ENCODE results near the gene ZSCAN10. TPM values are rescaled to one million over a fixed set of nuclear protein-coding genes. Genes with fewer than 3 reads are reported as not detected.

Gene ZSCAN10
- total and polyA plus RNA-seq, 9 of the 15 experiments (the other 6 are each of a cell fraction or from before 2014, with no cell fraction given), result 0.22 TPM; not detected in 8

DNA sequence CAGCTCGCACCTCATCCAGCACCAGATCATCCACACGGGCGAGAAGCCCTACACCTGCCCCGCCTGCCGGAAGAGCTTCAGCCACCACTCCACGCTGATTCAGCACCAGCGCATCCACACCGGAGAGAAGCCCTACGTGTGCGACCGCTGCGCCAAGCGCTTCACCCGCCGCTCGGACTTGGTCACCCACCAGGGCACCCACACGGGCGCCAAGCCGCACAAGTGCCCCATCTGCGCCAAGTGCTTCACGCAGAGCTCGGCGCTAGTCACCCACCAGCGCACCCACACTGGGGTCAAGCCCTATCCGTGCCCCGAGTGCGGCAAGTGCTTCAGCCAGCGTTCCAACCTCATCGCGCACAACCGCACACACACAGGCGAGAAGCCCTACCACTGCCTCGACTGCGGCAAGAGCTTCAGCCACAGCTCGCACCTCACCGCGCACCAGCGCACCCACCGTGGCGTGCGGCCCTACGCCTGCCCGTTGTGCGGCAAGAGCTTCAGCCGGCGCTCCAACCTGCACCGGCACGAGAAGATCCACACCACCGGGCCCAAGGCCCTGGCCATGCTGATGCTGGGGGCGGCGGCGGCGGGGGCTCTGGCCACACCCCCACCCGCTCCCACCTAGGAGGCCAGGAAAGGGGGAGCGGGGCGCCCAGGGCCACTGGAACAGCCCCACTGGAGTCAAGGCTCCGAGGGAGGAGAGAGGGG, 20.8 kb upstream of the ZSCAN10 start:
- Histone ChIP-seq H3K27me3 (ENCODE audit: control insufficient read depth in 2 of 2, insufficient read depth in 2 of 2, low read length in 2 of 2) (no peaks in the 10 kb centered on the region), H4K20me1 (replicated peaks; ENCODE audit: control insufficient read depth, insufficient read depth, low read length) (no peaks in the 10 kb centered on the region; the same call in 1 of the 2 replicates), H3K9ac (ENCODE audit: insufficient read depth in 1 of 2, low read depth in 2 of 2, low read length in 2 of 2) (peak overlapping the region in 1 of 2 experiments; percentile 45; a peak in 2 of 4 replicates), H3K79me2 (ENCODE audit: control insufficient read depth, insufficient read depth, low read length) (no peaks in the 10 kb centered on the region), H3K36me3 (ENCODE audit: control insufficient read depth, insufficient read depth, low read length) (peaks cover 21% of the 10 kb centered on the region; the same call in 2 of the 3 replicates), H3K4me1 (replicated peaks in 1 of 2; ENCODE audit: control insufficient read depth in 2 of 2, insufficient read depth in 2 of 2, low read length in 2 of 2) (peaks cover 5 to 34% of the 10 kb centered on the region in 2 experiments), H3K9me3 (replicated peaks; ENCODE audit: control insufficient read depth, insufficient read depth, low read depth, low read length) (no peaks in the 10 kb centered on the region), H3K4me2 (ENCODE audit: insufficient read depth, low read length) (no peak overlapping the region), H2AFZ (ENCODE audit: low read depth, low read length) (no peak overlapping the region), H3K4me3 (no peak overlapping the region), H3K27ac (ENCODE audit: extremely low read depth, low read depth, low read length) (no peak overlapping the region), H3K9me1 (ENCODE audit: control insufficient read depth, insufficient read depth, low read length) (no peaks in the 10 kb centered on the region)
- POLR2A ChIA-PET, result interaction anchor here (1.1 to 1.4 kb wide), 2 partner anchors 8 to 10 kb away, joined by 3 to 5 read pairs; no protein-coding TSS in a partner anchor
- in situ Hi-C loops (cut with MboI), result no loop called here
- ATAC-seq (no peak), FAIRE-seq (no peak), DNase-seq (ENCODE audit: extremely low read depth in 1 of 4, low spot score in 3 of 4) (no peak)
- CTCF ChIA-PET (ENCODE audit: low intra/inter-chr PET ratio), result no interaction called here
- no TSS peak for BruUV-seq (replicated peaks)
- WGBS (ENCODE audit: insufficient coverage, low coverage, missing lambda C conversion rate), result 96% methylated on average over 45 of the region's 57 CpGs
- intact Hi-C loops (cut with micrococcal nuclease), result no loop called here
- peak; percentile 46; the same call in 1 of the 2 replicates for TF ChIP-seq RBFOX2 (IDR thresholded peaks at IDR 0.05; ENCODE audit: low read depth, low read length)
- no peak for TF ChIP-seq SREBF2 (CRISPR knock-in tag; IDR thresholded peaks at IDR 0.05)
- no peak for TF ChIP-seq ZNF146 (CRISPR knock-in tag; IDR thresholded peaks at IDR 0.05; ENCODE audit: unreplicated experiment)
- no peak for TF ChIP-seq YBX1 (IDR thresholded peaks at IDR 0.05)
- TF ChIP-seq ZNF347 (CRISPR knock-in tag; IDR thresholded peaks at IDR 0.05; ENCODE audit: low read depth), result no peak
- no peak for TF ChIP-seq FOXA3 (CRISPR knock-in tag; conservative IDR thresholded peaks at IDR 0.05 in 1 of 2, IDR thresholded peaks at IDR 0.05 in 1 of 2)
